GM18858 (cell line): Measurements from ENCODE around the gene LRRC8E.
"Not testable (repeated sequence)": the region's sequence is repeated elsewhere in the genome, so short reads cannot be mapped to it uniquely, and the experiment has no call there.

Experiments used
- ATAC-seq: cut with Tn5 transposase; IDR thresholded peaks from one replicate; pipeline ENCODE4 v1.9.1; 2021; ENCODE audit not compliant: unreplicated experiment

The LRRC8E gene

DNA sequence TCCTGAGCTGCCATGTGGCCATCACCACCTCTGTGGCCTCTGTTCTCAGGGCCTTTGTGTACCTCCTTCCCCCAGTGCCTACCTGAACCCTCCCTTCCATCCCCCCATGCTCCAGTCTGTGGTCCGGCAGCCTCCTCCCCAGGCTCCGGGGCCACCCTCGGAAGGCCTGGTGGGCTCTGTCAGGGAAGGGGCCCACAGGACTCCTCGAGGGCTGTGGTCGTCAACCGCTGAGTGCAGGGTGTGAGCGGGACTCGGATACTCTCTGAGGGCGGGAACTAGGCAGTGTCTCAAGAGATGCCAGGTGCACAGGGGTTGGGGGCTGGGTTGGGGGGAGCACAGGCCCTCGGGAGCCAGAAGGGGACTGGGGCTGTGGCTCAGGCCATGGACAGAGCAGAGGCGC, 19.2 kb downstream of the LRRC8E start:
- no peak for ATAC-seq

DNA sequence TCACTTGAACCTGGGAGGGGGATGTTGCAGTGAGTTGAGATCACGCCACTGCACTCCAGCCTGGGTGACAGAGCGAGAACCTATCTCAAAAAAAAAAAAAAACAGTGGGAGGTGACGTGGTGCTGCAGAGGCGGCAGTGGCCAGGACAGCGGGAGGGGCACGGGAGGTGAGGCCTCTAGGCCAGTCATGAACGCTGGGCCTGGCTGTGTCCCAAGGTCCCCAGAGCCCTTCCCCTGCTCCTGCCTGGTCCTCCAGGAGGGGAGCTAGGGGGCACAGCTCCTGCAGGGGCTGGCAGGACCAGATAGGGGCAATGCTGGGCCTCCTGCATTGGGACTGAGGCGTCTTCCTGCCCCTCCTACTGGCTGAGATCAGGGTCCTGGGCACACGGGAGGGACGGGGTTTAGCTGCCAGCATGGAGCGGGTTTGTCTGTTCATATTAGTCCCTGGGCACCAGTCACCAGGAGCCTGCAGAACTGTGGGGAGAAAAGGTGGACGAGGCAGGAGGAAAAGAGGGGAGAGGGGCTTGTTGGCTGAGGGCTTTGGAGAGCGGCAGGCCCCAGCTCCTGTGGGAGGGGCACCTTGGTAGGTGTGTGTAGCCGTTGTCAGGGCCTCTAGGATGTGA, 19.9 kb downstream of the LRRC8E start:
- ATAC-seq: no peak

DNA sequence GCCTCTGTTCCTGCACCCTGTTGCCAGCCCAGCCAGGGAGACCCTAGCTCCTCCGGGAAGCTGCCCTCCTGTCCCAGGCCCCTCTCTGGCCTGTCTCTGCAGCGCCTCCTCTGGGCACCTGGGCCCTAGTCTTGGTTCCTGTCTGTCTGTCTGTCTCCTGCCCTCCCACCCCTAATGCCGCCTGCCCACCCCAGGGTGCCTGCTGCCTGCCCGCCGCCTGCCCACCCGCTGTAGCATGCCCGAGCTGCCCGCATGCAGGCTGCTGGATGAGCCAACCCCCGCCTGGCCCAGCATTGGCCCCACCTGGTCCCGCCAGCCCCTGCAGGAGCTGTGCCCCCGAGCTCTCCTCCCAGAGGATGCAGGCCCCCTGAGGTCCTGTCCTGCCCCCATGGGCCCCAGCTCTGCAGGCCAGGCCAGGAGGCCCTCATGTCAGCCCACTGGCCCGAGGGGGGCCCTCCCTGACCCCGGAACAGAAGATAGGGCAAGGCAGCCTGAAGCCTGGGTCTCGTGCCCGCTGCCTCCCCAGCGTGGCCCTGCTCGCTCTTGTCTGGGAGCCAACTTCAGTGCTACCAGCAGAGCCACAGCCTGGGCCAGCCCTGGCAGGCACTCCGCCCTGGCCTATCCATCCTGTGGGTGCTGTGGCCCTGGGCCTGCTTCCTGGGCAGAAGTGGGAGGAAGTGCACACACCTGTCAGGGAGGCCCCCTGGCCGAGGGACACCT, 20.6 kb downstream of the LRRC8E start:
- no peak for ATAC-seq

DNA sequence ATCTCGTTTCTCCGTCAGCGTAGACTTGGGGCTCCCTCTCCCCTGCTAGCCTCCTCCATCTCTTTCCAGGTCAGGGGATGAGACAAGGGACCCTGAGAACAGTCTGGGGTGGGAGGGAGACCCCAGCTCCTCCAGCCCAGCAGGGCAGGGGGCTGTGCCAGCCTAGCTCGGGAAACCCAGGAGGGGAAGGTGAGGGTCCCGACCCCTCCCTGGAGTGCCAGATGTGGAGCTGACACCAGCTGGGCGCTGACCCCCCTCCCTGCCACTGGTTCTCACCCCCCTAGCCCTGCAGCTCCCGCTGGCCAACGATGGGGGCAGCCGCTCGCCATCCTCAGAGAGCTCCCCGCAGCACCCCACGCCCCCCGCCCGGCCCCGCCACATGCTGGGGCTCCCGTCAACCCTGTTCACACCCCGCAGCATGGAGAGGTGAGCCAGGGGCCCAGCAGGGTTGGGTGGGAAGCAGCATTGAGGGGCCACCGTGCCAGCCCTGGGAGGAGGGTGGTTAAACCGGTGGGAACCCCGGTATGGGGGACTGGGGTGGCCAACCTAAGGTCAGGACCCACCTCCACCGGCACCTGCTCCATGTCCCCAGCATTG, 21.3 kb downstream of the LRRC8E start:
- no peak for ATAC-seq

DNA sequence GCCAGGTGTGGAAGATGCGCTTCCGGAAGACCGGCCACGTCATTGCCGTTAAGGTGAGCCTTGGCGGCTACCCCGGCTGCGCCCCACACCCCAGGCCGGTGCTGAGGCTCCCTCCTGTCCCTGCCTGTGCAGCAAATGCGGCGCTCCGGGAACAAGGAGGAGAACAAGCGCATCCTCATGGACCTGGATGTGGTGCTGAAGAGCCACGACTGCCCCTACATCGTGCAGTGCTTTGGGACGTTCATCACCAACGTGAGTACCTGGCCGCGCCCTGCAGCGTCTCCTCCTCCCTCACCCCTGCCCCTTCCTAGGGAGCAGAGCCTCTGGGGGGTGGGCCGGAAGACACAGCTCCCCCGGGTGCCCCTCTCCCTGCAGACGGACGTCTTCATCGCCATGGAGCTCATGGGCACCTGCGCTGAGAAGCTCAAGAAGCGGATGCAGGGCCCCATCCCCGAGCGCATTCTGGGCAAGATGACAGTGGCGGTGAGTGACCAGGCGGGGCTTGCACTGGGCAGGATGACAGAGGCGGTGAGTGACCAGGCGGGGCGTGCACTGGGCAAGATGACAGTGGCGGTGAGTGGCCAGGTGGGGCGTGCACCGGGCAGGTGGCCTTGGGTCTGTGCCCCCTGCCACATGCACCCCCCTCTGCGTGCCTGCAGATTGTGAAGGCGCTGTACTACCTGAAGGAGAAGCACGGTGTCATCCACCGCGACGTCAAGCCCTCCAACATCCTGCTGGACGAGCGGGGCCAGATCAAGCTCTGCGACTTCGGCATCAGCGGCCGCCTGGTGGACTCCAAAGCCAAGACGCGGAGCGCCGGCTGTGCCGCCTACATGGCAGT, 22.2 kb downstream of the LRRC8E start:
- ATAC-seq: no peak

- ATAC-seq: no peak
Measured at GRCh38 chr19:7911508-7912143, 23.3 kb downstream of the LRRC8E start.

DNA sequence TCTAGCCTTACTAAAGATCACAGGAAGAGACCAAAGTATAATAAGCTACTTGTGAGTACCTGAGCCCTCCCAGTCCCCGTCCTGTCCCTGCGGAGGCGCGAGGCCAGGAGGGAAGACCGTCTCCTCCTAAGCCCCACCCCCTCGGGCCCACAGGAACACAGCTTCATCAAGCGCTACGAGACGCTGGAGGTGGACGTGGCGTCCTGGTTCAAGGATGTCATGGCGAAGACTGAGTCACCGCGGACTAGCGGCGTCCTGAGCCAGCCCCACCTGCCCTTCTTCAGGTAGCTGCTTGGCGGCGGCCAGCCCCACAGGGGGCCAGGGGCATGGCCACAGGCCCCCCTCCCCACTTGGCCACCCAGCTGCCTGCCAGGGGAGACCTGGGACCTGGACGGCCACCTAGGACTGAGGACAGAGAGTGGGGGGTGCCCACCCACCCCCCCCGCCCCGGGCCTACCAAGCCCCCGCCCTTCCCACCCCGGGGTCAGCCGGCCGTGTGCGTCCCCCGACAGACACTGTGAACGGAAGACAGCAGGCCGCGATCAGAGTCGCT, 23.9 kb downstream of the LRRC8E start:
- no peak for ATAC-seq

DNA sequence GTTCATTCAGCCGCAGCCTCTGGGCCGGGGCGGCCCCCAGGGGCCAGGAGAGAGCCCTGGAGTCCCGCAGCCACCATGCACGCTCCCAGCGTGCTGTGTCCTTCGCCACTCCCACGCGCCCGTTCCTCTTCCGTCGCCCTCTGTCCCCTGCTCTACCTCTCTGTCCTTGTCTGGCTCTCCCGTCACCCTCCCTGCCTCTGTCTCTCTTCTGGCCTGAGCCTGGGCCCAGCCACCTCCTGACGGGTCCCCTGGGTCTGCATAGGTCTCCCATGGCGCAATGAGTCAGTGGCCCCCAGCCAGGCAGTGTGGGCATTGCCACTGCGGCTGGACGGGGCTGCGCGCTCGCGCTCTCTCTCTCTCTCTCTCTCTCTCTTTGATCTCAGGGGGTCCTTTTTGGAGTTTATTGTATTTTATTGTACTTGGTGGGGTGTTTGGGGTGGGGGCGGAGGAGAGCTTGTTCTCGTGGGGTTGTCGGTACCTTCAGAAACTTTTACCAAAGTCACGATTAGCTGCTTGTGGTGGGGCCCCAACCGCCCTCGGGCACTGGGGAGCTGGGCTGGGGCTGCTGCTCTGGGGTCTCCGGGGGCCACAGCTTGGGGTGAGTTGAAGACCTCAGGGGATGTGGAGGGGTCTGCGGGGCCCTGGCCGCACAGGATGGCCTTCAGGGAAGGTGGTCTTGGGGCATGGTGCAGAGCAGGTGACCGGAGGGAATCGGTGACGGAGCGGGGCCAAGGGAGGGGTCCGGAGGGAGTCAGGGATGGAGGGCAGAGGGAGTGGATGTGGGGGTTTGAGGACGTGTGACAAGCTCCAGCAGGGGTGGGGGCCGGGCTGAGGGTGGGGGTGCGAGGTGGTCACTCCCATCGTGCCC, 24.6 kb downstream of the LRRC8E start:
- no peak for ATAC-seq

GRCh38 chr19:7913652-7914051, 25.3 kb downstream of the LRRC8E start:
- no peak for ATAC-seq

DNA sequence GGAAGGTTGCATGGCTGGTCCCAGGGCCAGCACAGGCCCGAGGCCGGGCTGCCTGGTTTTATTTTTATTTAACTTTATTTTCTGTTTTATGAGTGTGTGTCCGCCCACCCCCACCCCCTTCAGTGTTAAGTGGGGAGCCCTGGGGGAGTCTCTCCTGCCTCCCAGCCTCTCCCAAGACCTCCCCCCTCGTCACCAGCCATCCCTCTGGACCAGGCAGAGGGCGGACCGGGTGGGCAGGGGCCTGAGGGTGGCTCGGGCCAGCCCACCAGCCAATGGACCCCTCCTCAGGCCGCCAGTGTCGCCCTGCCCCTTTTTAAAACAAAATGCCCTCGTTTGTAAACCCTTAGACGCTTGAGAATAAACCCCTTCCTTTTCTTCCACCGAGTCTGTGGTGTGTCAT, 25.8 kb downstream of the LRRC8E start:
- ATAC-seq: no peak

DNA sequence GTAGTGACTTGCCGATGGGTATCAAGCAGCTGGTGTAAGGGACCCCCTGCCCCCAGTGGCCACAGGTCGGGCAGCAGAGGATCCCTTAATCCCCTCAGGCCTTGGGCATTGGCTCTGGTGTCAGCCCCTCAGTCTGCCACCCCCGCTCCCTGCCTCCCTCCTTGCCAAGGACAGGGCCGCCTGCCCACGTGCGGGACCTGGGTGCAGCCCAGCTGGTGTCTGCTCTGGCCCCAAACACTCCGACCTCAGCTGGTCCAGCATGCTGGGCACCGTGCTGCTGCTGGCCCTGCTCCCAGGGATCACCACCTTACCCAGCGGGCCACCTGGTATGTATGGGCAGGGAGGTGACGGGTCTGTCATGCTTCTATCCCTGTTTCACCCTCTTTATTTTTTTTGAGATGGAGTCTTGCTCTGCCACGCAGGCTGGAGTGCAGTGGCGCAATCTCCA, 26.3 kb downstream of the LRRC8E start, which contains the start of gene TGFBR3L:
Gene TGFBR3L (plus strand): TSS at position 233 of the 448 bp plus-strand sequence.
- ATAC-seq: no peak

DNA sequence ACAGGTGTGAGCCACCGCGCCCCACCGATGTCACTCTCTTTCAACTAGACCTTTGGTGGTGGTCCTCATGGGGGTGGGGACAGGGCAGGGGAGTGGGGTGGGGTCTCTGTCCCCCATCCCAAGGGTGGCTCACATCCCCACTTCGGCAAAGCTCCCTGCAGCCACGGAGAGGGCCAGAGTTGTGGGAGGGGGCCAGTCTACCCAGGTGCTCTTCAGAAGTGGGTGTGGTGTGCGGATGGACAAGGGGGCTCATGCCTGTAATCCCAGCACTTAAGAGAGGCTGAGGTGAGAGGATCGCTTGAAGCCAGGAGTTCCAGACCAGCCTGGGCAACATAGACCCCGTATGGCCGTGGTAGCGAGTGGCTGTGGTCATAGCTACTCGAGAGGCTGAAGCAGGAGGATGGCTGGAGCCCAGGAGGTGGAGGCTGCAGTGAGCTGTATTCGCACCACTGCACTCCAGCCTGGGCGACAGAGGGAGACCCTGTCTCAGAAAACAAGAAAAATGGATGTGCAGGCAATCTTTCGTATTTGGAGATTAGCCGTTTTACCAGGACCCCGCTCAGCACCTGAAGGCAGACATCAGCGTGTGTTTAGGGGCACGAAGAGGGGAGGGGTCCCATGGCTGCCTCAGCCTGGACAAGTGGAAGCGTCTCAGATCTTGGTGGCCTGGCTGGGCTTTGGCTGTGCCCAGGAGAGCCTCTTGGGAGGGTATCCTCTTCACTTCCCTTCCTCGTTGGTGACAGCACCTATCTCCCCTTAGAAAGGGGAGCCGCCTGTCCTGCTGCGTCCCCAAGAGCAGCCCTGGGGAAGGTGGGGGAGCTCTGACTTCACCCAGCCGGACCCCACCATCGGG, 27.2 kb downstream of the LRRC8E start:
- no peak for ATAC-seq

DNA sequence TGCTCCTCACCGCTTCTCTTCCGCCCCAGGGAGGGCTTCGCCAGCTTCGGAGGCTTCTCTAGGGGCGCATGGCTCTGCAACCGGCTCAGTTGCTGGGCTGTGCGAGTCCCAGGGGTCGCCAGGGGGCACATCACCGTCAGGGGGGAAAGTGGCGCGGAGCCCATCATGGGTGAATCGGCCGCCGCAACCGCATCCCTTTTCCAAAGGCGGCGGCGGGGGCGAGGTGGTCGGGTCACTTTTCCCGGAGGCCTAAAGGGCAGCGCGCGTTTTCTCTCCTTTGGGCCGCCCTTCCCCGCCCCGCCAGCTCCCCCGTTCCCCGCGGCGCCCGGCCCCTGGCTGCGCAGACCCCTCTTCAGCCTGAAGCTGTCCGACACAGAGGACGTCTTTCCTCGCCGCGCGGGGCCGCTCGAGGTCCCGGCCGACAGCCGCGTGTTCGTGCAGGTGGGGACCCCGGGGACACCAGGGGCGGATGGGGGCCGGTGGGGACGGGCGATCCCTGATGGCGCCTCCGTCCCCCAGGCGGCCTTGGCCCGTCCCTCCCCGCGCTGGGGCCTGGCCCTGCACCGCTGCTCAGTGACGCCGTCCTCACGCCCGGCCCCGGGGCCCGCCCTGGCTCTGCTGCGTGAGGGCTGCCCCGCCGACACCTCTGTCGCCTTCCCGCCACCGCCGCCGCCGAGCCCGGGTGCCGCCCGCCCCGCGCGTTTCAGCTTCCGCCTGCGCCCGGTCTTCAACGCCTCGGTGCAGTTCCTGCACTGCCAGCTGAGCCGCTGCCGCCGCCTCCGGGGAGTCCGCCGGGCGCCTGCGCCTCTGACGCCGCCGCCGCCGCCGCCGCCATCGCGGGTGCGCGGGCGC, 28.0 kb downstream of the LRRC8E start:
- ATAC-seq: no peak

GRCh38 chr19:7916955-7917266, 28.6 kb downstream of the LRRC8E start:
- ATAC-seq: no peak

GRCh38 chr19:7917267-7918061, 29.2 kb downstream of the LRRC8E start:
- no peak for ATAC-seq

GRCh38 chr19:7918062-7918614, 29.8 kb downstream of the LRRC8E start:
- not testable (repeated sequence) for ATAC-seq
